Epithelial cell of proximal tubule (primary cell): ENCODE results near the gene SARNP. TPM values are rescaled to one million over a fixed set of nuclear protein-coding genes. Genes with fewer than 3 reads are reported as not detected.

Source experiments
- DNase-seq: peaks from one replicate; pipeline ENCODE4 v3.0.0-alpha.2; 2011; ENCODE audit warnings: low read depth
- H3K4me3 ChIP-seq: 2 replicates; pipeline ENCODE4 v1.5.1; 2011; ENCODE audit warnings: low read depth, mild to moderate bottlenecking, low read length
- CTCF ChIP-seq: conservative IDR thresholded peaks from 2 replicates; pipeline ENCODE4 v1.5.1; 2012; ENCODE audit warnings: low read depth, mild to moderate bottlenecking, low read length
- total RNA-seq: library from RNA; depleted of rRNA; stranded (reverse); fragments of >200 nt; gene quantifications from 2 replicates; pipeline ENCODE4 v1.2.3, GENCODE V29; 2015

Gene SARNP
- total RNA-seq, 1 donor from 2014 or later: 203 TPM

- DNase-seq: no peak
- TF ChIP-seq CTCF: no peak
- no peak overlapping the region for H3K4me3 ChIP-seq
Observed at GRCh38 chr12:55788546-55788945, 29.0 kb downstream of the SARNP start.

- no peak for DNase-seq
Observed at GRCh38 chr12:55780685-55781084, 36.8 kb downstream of the SARNP start.

GRCh38 chr12:55777856-55778255, 39.7 kb downstream of the SARNP start:
- DNase-seq: no peak
- TF ChIP-seq CTCF: no peak
- no peak overlapping the region for H3K4me3 ChIP-seq

More at GRCh38 chr12:55780685-55781084, 36.8 kb downstream of the SARNP start:
- no peak for TF ChIP-seq CTCF
- H3K4me3 ChIP-seq: no peak overlapping the region

- no peak overlapping the region for H3K4me3 ChIP-seq
- no peak for TF ChIP-seq CTCF
- no peak for DNase-seq
Observed at GRCh38 chr12:55771736-55772135, 45.8 kb downstream of the SARNP start.

GRCh38 chr12:55767156-55767555, 50.4 kb downstream of the SARNP start:
- no peak for DNase-seq
- no peak for TF ChIP-seq CTCF

GRCh38 chr12:55765736-55766290, 51.7 kb downstream of the SARNP start:
- no peak overlapping the region for H3K4me3 ChIP-seq
- no peak for TF ChIP-seq CTCF
- no peak for DNase-seq

More at GRCh38 chr12:55767156-55767555, 50.4 kb downstream of the SARNP start:
- no peak overlapping the region for H3K4me3 ChIP-seq

GRCh38 chr12:55762646-55763045, 54.9 kb downstream of the SARNP start:
- no peak for DNase-seq
- no peak overlapping the region for H3K4me3 ChIP-seq
- TF ChIP-seq CTCF: no peak
